Body of pancreas (tissue), 4 donors: ENCODE results near the gene SLC23A3.

Source experiments
- CTCF ChIP-seq, 7 experiments: fragments of 450-650 bp in 4 of 7; fragments of 200-600 bp in 3 of 7; sonication (generic) in 3 of 7; IDR thresholded peaks; one replicate each; pipeline ENCODE4 v1.5.1; 2016 to 2019; ENCODE audit warnings: antibody characterized with exemption in 7 of 7
- POLR2A ChIP-seq, 3 donors: fragments of 450-650 bp; IDR thresholded peaks; one replicate each; pipeline ENCODE4 v1.6.1; 2016; ENCODE audit warnings: antibody characterized with exemption in 3 of 3, mild to moderate bottlenecking in 2 of 3

- TF ChIP-seq CTCF (IDR thresholded peaks at IDR 0.05) (no peak), POLR2A (IDR thresholded peaks at IDR 0.05) (no peak)
These were observed 4.5 kb downstream of the SLC23A3 start for GRCh38 chr2:219165058-219165911.
